Endothelial cell of umbilical vein (primary cell): ENCODE measurements around the gene QRICH2. TPM values are rescaled to one million over a fixed set of nuclear protein-coding genes. Genes with fewer than 3 reads are reported as not detected.

Experiments used
- BruUV-seq: library from RNA; stranded (reverse); fragments of 400-500 nt; replicated peaks from 2 replicates; lab custom pipeline; 2021; lab: Mats Ljungman, UMichigan
- CTCF ChIA-PET: fragments of 300-600, 350-600 bp; sonication (Branson Sonifier 250); formaldehyde crosslinking; loops from one replicate; lab custom pipeline; 2021; ENCODE audit warnings: antibody characterized with exemption, inconsistent platforms; lab: Charles Lee
- POLR2A ChIA-PET: fragments of 300-600, 350-600 bp; sonication (Branson Sonifier 250); formaldehyde crosslinking; loops from one replicate; lab custom pipeline; 2021; ENCODE audit warnings: antibody characterized with exemption, inconsistent platforms; lab: Charles Lee
- DNase-seq: peaks from one replicate; pipeline ENCODE4 v3.0.0-alpha.2; 2011; ENCODE audit warnings: low read depth, low spot score
- FAIRE-seq: peaks from 2 replicates; lab custom pipeline; 2011; peaks lifted over from hg19 to GRCh38; lab: Jason Lieb, UNC
- H2AFZ ChIP-seq: 2 replicates; pipeline ENCODE4 v1.6.0; 2012; ENCODE audit warnings: low read depth, low read length, control low read depth, inconsistent platforms
- H3K27ac ChIP-seq: 2 replicates; pipeline ENCODE4 v1.5.1; 2011; ENCODE audit warnings: low read depth, mild to moderate bottlenecking, control low read depth, low read length, moderate library complexity; ENCODE audit not compliant: insufficient read depth
- H3K27me3 ChIP-seq, 2 experiments: 2 replicates each; pipeline versions ENCODE4 v1.6.0 to v1.6.1; 2011; ENCODE audit warnings: low read length in 2 of 2, mixed read lengths in 1 of 2; ENCODE audit not compliant: control insufficient read depth in 2 of 2, insufficient read depth in 2 of 2
- H3K36me3 ChIP-seq, 2 experiments: 2 replicates in 1 of 2; 3 replicates in 1 of 2; pipeline ENCODE4 v1.5.1; 2011; ENCODE audit warnings: low read length in 2 of 2, mild to moderate bottlenecking in 1 of 2, moderate library complexity in 1 of 2; ENCODE audit not compliant: control insufficient read depth in 2 of 2, insufficient read depth in 2 of 2; ENCODE audit errors: extremely low read depth in 1 of 2
- H3K4me1 ChIP-seq: 3 replicates; pipeline ENCODE4 v1.5.1; 2011; ENCODE audit warnings: mild to moderate bottlenecking, low read length; ENCODE audit not compliant: control insufficient read depth, insufficient read depth; ENCODE audit errors: extremely low read depth
- H3K4me2 ChIP-seq: 2 replicates; pipeline ENCODE4 v1.6.1; 2011; ENCODE audit warnings: low read length, control low read depth, mixed read lengths; ENCODE audit not compliant: insufficient read depth
- H3K4me3 ChIP-seq, 3 experiments: fragments of 200-600 bp in 1 of 3; sonication (generic), shearing (Covaris generic) in 1 of 3; replicated peaks in 1 of 3; 2 replicates each; pipeline ENCODE4 v1.5.1; 2011 to 2016; ENCODE audit warnings: control low read depth in 3 of 3, low read length in 3 of 3, mild to moderate bottlenecking in 2 of 3, inconsistent platforms in 1 of 3, low read depth in 1 of 3, moderate library complexity in 1 of 3; ENCODE audit not compliant: insufficient read depth in 1 of 3
- H3K79me2 ChIP-seq: 2 replicates; pipeline ENCODE4 v1.6.0; 2012; ENCODE audit warnings: low read length, inconsistent platforms; ENCODE audit not compliant: control insufficient read depth, insufficient read depth
- H3K9ac ChIP-seq: replicated peaks from 2 replicates; pipeline ENCODE3; 2011; ENCODE audit warnings: low read length, control low read depth; ENCODE audit not compliant: insufficient read depth; ENCODE audit errors: extremely low read depth
- H3K9me1 ChIP-seq: replicated peaks from 3 replicates; pipeline ENCODE4 v1.6.0; 2011; ENCODE audit warnings: mild to moderate bottlenecking, low read length; ENCODE audit not compliant: control insufficient read depth, insufficient read depth; ENCODE audit errors: extremely low read depth
- H3K9me3 ChIP-seq: replicated peaks from 2 replicates; pipeline ENCODE4 v1.5.1; 2012; ENCODE audit warnings: low read length, inconsistent platforms; ENCODE audit not compliant: control insufficient read depth, insufficient read depth
- H4K20me1 ChIP-seq: replicated peaks from 2 replicates; pipeline ENCODE3; 2011; ENCODE audit warnings: mild to moderate bottlenecking, low read length; ENCODE audit not compliant: control insufficient read depth, insufficient read depth; ENCODE audit errors: extremely low read depth
- EZH2 ChIP-seq: IDR thresholded peaks from 2 replicates; pipeline ENCODE4 v1.6.1; 2012; ENCODE audit warnings: borderline replicate concordance, low read depth, mild to moderate bottlenecking, moderate library complexity, low read length, inconsistent platforms; ENCODE audit not compliant: severe bottlenecking
- FOS ChIP-seq: IDR thresholded peaks from 2 replicates; pipeline ENCODE4 v1.6.1; 2011; ENCODE audit warnings: mild to moderate bottlenecking, low read length, moderate library complexity, borderline replicate concordance; ENCODE audit not compliant: insufficient read depth
- GATA2 ChIP-seq: IDR thresholded peaks from 2 replicates; pipeline ENCODE4 v1.7.0; 2011; ENCODE audit warnings: low read depth, mild to moderate bottlenecking, moderate library complexity, mixed read lengths, low read length; ENCODE audit not compliant: insufficient read length, insufficient read depth
- JUN ChIP-seq: IDR thresholded peaks from 2 replicates; pipeline ENCODE4 v1.6.1; 2011; ENCODE audit warnings: borderline replicate concordance, low read depth; ENCODE audit not compliant: insufficient read length, insufficient read depth
- MYC ChIP-seq: IDR thresholded peaks from one replicate; pipeline ENCODE4 v1.6.1; 2011; ENCODE audit warnings: mild to moderate bottlenecking, low read depth, low read length
- POLR2A ChIP-seq: IDR thresholded peaks from 2 replicates; pipeline ENCODE4 v1.6.1; 2012; ENCODE audit warnings: low read depth, mild to moderate bottlenecking, control low read depth, low read length
- POLR2AphosphoS5 ChIP-seq: IDR thresholded peaks from 2 replicates; pipeline ENCODE4 v1.6.1; 2012; ENCODE audit warnings: low read depth, mild to moderate bottlenecking, control low read depth, low read length, moderate library complexity; ENCODE audit not compliant: insufficient read depth
- dilution Hi-C: fragments of 300-500 bp; cut with MboI; formaldehyde crosslinking; loops from one replicate; pipeline ENCODE4 v1.15.0; 2019; ENCODE audit warnings: low sequenced_read_pairs; ENCODE audit not compliant: extremely low pct_ligation_motif_present
- intact Hi-C: fragments of 100-400 bp; cut with micrococcal nuclease; formaldehyde crosslinking; loops from one replicate; pipeline ENCODE4 v1.10.0; 2022
- polyA plus RNA-seq, 4 experiments: library from polyadenylated mRNA; depleted of rRNA in 3 of 4; stranded (reverse) in 3 of 4; unstranded in 1 of 4; fragments of >200 nt; gene quantifications; 2 replicates each; pipeline versions ENCODE4 v1.2.1 to v1.2.3, GENCODE V29; 2011 to 2012; ENCODE audit warnings: missing spikeins in 1 of 4
- total RNA-seq: library from RNA; stranded (reverse); gene quantifications from 2 replicates; pipeline ENCODE4 v1.2.3, GENCODE V29; 2021
- TF ChIP-seq, protein P1 (sequence below): IDR thresholded peaks from 2 replicates; pipeline ENCODE4 v1.6.1; 2011; ENCODE audit not compliant: insufficient read depth, insufficient read length
- TF ChIP-seq, protein P2 (sequence below), 2 donors: IDR thresholded peaks; 1 replicate in 1 of 2; 2 replicates in 1 of 2; pipeline ENCODE4 v1.5.1; 2011; ENCODE audit warnings: low read length in 2 of 2, mild to moderate bottlenecking in 2 of 2, moderate library complexity in 2 of 2, control low read depth in 1 of 2, inconsistent platforms in 1 of 2, low read depth in 1 of 2; ENCODE audit not compliant: insufficient read depth in 1 of 2; ENCODE audit errors: extremely low read depth in 1 of 2

Gene QRICH2
- total and polyA plus RNA-seq, 2 donors (not counting 3 experiments of a cell fraction or from before 2014, with no cell fraction given): 6.7 to 9.6 TPM

DNA sequence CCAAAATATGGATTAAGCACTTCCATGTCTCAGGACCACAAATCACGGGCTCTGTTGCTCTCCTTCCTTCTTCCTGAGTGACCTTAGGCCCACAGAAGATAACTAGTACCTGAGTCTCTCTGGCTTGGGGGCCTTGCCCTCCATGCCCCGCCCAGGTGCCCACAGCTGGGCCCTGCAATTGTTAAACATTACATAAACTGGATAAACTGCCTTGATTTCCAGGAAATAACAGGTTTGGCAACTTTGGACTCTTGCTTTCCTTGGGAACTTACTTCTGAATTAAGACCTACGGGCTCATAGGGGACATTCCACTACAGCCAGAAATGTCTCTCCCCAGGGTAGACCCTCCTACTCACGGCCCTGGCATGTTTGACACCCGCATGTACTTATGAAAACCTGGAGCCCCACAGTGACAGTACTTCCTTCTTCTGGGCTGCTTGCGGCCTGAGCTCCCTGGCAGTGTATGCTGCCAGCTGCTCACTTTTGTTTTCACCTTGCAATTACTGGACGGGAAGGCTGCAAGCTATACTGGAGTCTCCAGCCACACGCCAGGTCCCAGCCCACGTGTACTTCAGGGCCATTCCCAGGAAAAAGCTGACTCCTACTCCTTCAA is 45.2 kb downstream of the QRICH2 start:
- POLR2A ChIA-PET: interaction anchor here (1.2 to 1.3 kb wide), 2 partner anchors 17 to 22 kb away, joined by 3 read pairs; partner anchors contain the start of gene RNF157
- Histone ChIP-seq H3K36me3 (no peaks in the 10 kb centered on the region), H3K9me1 (no peaks in the 10 kb centered on the region), H4K20me1 (no peaks in the 10 kb centered on the region), H3K4me1 (peaks cover 50% of the 10 kb centered on the region), H3K79me2 (peaks cover 22% of the 10 kb centered on the region), H3K27me3 (no peaks in the 10 kb centered on the region), H3K27ac (peak overlapping the region; percentile 95), H3K4me3 (no peak overlapping the region), H2AFZ (peak overlapping the region; percentile 78), H3K9me3 (no peaks in the 10 kb centered on the region), H3K9ac (peak overlapping the region; percentile 7), H3K4me2 (peak overlapping the region; percentile 28)
- BruUV-seq: no TSS peak
- TF ChIP-seq POLR2AphosphoS5 (no peak), EZH2 (no peak), JUN (no peak), GATA2 (no peak), FOS (no peak), MYC (no peak), POLR2A (no peak)
- TF ChIP-seq, protein P1, sequence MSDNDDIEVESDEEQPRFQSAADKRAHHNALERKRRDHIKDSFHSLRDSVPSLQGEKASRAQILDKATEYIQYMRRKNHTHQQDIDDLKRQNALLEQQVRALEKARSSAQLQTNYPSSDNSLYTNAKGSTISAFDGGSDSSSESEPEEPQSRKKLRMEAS: no peak
- TF ChIP-seq, protein P2, sequence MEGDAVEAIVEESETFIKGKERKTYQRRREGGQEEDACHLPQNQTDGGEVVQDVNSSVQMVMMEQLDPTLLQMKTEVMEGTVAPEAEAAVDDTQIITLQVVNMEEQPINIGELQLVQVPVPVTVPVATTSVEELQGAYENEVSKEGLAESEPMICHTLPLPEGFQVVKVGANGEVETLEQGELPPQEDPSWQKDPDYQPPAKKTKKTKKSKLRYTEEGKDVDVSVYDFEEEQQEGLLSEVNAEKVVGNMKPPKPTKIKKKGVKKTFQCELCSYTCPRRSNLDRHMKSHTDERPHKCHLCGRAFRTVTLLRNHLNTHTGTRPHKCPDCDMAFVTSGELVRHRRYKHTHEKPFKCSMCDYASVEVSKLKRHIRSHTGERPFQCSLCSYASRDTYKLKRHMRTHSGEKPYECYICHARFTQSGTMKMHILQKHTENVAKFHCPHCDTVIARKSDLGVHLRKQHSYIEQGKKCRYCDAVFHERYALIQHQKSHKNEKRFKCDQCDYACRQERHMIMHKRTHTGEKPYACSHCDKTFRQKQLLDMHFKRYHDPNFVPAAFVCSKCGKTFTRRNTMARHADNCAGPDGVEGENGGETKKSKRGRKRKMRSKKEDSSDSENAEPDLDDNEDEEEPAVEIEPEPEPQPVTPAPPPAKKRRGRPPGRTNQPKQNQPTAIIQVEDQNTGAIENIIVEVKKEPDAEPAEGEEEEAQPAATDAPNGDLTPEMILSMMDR (IDR thresholded peaks at IDR 0.05; ENCODE audit: extremely low read depth in 1 of 2, insufficient read depth in 1 of 2, low read depth in 1 of 2, low read length in 2 of 2): no peak
- CTCF ChIA-PET: interaction anchor here (1.2 to 1.7 kb wide), 5 partner anchors 15 to 140 kb away, joined by 4 to 10 read pairs (median 5); no protein-coding TSS in a partner anchor
- intact Hi-C loops (loop anchor here (5.0 kb wide), 1 partner anchor 141 kb away; no protein-coding TSS in a partner anchor), dilution Hi-C loops (no loop called here)
- FAIRE-seq (peak; percentile 55), DNase-seq (peak; percentile 41)
